ENCODE data around the gene HELZ. TPM values are rescaled to one million over a fixed set of nuclear protein-coding genes. Genes with fewer than 3 reads are reported as not detected.
"Not testable (repeated sequence)": the region's sequence is repeated elsewhere in the genome, so short reads cannot be mapped to it uniquely, and the experiment has no call there.

Gene HELZ
- total and polyA plus RNA-seq, 2 experiments from 2014 or later: 32.7 to 77.2 TPM

DNA sequence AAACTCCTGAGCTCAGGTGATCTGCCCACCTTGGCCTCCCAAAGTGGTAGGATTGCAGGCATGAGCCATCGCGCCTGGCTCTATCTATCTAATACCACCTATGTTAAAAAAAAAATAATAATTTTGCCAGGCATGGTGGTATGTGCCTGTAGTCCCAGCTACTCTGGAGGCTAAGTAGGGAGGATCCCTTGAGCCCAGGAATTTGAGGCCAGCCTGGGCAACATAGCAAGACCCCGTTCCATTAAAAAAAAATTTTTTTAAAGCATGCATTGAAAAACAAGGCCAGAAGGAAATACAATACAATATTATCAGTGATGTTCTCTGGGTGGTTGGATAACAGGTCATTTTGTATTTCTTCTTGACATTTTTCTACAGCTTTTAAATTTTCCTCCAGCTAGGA is 45.2 kb upstream of the HELZ start:
- H3K4me3 ChIP-seq: no peak overlapping the region
- no peak for DNase-seq (ENCODE audit: low spot score)
- no peak overlapping the region for H3K4me2 ChIP-seq
- 97% methylated on average over 3 of the region's 3 CpGs for WGBS (ENCODE audit: low lambda C conversion rate, missing lambda C conversion rate)
- H4K20me1 ChIP-seq (ENCODE audit: insufficient read depth, poor library complexity, severe bottlenecking): no peaks in the 10 kb centered on the region
- no peaks in the 10 kb centered on the region for H3K79me2 ChIP-seq
- no peak overlapping the region for H3K27ac ChIP-seq
- no peaks in the 10 kb centered on the region for H3K27me3 ChIP-seq
- TF ChIP-seq, protein P1, sequence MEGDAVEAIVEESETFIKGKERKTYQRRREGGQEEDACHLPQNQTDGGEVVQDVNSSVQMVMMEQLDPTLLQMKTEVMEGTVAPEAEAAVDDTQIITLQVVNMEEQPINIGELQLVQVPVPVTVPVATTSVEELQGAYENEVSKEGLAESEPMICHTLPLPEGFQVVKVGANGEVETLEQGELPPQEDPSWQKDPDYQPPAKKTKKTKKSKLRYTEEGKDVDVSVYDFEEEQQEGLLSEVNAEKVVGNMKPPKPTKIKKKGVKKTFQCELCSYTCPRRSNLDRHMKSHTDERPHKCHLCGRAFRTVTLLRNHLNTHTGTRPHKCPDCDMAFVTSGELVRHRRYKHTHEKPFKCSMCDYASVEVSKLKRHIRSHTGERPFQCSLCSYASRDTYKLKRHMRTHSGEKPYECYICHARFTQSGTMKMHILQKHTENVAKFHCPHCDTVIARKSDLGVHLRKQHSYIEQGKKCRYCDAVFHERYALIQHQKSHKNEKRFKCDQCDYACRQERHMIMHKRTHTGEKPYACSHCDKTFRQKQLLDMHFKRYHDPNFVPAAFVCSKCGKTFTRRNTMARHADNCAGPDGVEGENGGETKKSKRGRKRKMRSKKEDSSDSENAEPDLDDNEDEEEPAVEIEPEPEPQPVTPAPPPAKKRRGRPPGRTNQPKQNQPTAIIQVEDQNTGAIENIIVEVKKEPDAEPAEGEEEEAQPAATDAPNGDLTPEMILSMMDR (IDR thresholded peaks at IDR 0.05; ENCODE audit: poor library complexity): no peak
- TF ChIP-seq EZH2 (IDR thresholded peaks at IDR 0.05; ENCODE audit: borderline replicate concordance) (no peak), EZH2phosphoT487 (IDR thresholded peaks at IDR 0.05; ENCODE audit: low read depth, severe bottlenecking, unreplicated experiment) (no peak)
- H2AFZ ChIP-seq: no peak overlapping the region
- H3K9me2 ChIP-seq (replicated peaks; ENCODE audit: insufficient read depth): no peaks in the 10 kb centered on the region
- no peaks in the 10 kb centered on the region for H3K4me1 ChIP-seq (ENCODE audit: insufficient read depth)
- no peaks in the 10 kb centered on the region for H3K9me3 ChIP-seq (ENCODE audit: low read depth)
- H3K36me3 ChIP-seq (replicated peaks; ENCODE audit: insufficient read depth, low read depth): no peaks in the 10 kb centered on the region

DNA sequence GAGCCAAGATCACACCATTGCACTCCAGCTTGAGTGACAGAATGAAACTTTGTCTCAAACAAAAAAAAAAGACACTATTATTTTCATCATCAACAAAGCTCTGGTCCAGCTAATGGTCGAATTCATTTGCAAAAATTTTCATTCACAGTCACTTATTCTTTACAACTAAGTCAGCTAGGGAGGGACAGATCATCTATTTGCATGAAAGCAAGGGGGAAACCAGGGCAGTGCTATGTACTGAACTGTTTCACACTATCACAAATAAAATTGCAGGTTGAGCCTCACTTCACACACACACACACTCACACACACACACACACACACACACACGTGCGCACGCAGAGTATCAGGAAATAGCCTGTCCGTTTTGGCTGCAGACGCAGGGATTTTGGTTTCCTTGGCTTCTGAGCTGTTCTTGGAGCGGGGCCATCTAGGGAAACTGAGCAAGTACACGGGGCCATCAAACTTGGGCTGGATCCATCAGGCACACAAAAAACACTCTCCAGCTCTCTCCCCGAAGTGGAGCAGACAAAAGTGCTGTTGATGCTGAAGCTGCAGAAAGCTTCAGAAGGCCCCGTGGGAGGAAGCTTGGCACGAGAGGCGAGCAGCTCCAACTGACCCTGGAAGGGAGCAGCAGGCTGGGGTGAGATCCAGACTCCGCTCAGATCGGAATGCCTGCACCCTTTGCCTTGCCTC is 44.3 kb upstream of the HELZ start:
- peak overlapping the region; percentile 44 for H3K4me2 ChIP-seq
- no peak overlapping the region for H3K4me3 ChIP-seq

DNA sequence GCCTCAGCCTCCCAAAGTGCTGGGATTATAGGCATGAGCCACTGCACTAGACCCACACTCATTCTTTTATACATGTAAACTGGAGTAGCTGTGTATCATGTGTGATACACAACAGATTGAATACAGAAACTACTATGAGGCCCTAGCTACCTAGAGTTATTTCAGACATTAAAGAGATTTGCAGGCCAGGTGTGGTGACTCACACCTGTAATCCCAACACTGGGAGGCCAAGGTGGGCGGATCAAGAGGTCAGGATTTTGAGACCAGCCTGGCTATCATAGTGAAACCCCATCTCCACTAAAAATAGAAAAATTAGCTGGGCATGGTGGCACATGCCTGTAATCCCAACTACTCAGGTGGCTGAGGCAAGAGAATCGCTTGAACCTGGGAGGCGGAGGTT is 41.8 kb upstream of the HELZ start:
- H3K9me3 ChIP-seq (ENCODE audit: low read depth): not testable (repeated sequence)
- 61% methylated on average over 3 of the region's 3 CpGs for WGBS (ENCODE audit: low lambda C conversion rate, missing lambda C conversion rate)

More for the DNA sequence above, 44.3 kb upstream of the HELZ start:
- no peaks in the 10 kb centered on the region for H3K9me3 ChIP-seq (ENCODE audit: low read depth)
- WGBS (ENCODE audit: low lambda C conversion rate, missing lambda C conversion rate): 60% methylated on average over 14 of the region's 14 CpGs
- no peaks in the 10 kb centered on the region for H3K36me3 ChIP-seq (replicated peaks; ENCODE audit: insufficient read depth, low read depth)
- TF ChIP-seq EZH2phosphoT487 (IDR thresholded peaks at IDR 0.05; ENCODE audit: low read depth, severe bottlenecking, unreplicated experiment): no peak
- no peak for TF ChIP-seq EZH2 (IDR thresholded peaks at IDR 0.05; ENCODE audit: borderline replicate concordance)
- TF ChIP-seq, protein P1 (IDR thresholded peaks at IDR 0.05; ENCODE audit: poor library complexity): no peak
- no peak overlapping the region for H3K27ac ChIP-seq
- no peaks in the 10 kb centered on the region for H3K79me2 ChIP-seq
- H3K4me1 ChIP-seq (ENCODE audit: insufficient read depth): no peaks in the 10 kb centered on the region
- H3K9me2 ChIP-seq (replicated peaks; ENCODE audit: insufficient read depth): no peaks in the 10 kb centered on the region
- peak; percentile 33 for DNase-seq (ENCODE audit: low spot score)
- H4K20me1 ChIP-seq (ENCODE audit: insufficient read depth, poor library complexity, severe bottlenecking): no peaks in the 10 kb centered on the region
- no peaks in the 10 kb centered on the region for H3K27me3 ChIP-seq
- no peak overlapping the region for H2AFZ ChIP-seq

DNA sequence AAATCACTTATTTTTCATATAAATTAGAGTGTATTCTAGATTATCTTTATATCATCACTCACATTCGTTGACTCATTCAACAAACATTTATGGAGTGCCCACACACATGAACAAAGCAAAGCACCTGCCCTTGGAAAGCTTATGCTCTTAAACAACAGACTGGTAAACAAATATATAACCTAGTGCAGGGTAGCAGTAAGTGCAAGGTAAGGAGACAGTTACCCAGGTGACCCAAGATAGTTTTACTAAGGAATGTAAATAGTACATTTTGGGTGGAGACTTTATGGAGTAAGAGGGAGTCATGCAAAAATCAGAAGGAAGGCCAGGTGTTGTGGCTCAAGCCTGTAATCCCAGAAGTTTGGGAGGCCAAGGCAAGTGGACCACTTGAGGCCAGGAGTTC is 40.4 kb upstream of the HELZ start:
- Histone ChIP-seq H2AFZ (no peak overlapping the region), H3K4me2 (no peak overlapping the region), H3K9me2 (replicated peaks; ENCODE audit: insufficient read depth) (no peaks in the 10 kb centered on the region), H3K4me3 (no peak overlapping the region), H3K4me1 (ENCODE audit: insufficient read depth) (no peaks in the 10 kb centered on the region), H3K27ac (no peak overlapping the region), H3K27me3 (no peaks in the 10 kb centered on the region), H3K79me2 (no peaks in the 10 kb centered on the region), H4K20me1 (ENCODE audit: insufficient read depth, poor library complexity, severe bottlenecking) (no peaks in the 10 kb centered on the region), H3K36me3 (replicated peaks; ENCODE audit: insufficient read depth, low read depth) (no peaks in the 10 kb centered on the region), H3K9me3 (ENCODE audit: low read depth) (no peaks in the 10 kb centered on the region)
- 91% methylated on average over 1 of the region's 1 CpG for WGBS (ENCODE audit: low lambda C conversion rate, missing lambda C conversion rate)
- no peak for TF ChIP-seq EZH2 (IDR thresholded peaks at IDR 0.05; ENCODE audit: borderline replicate concordance)
- TF ChIP-seq, protein P1 (IDR thresholded peaks at IDR 0.05; ENCODE audit: poor library complexity): no peak
- no peak for DNase-seq (ENCODE audit: low spot score)

More for the DNA sequence above, 41.8 kb upstream of the HELZ start:
- H3K4me1 ChIP-seq (ENCODE audit: insufficient read depth); H2AFZ ChIP-seq; H3K79me2 ChIP-seq; H3K4me3 ChIP-seq; H4K20me1 ChIP-seq (ENCODE audit: insufficient read depth, poor library complexity, severe bottlenecking); H3K27ac ChIP-seq; DNase-seq (ENCODE audit: low spot score); H3K9me2 ChIP-seq (replicated peaks; ENCODE audit: insufficient read depth); H3K27me3 ChIP-seq; H3K4me2 ChIP-seq; H3K36me3 ChIP-seq (replicated peaks; ENCODE audit: insufficient read depth, low read depth): not testable (repeated sequence)
